Measurements from ENCODE around the gene GRM7. TPM values are rescaled to one million over a fixed set of nuclear protein-coding genes. Genes with fewer than 3 reads are reported as not detected.

The GRM7 gene
- polyA plus RNA-seq, 1 donor from 2014 or later: 23.8 TPM

DNA sequence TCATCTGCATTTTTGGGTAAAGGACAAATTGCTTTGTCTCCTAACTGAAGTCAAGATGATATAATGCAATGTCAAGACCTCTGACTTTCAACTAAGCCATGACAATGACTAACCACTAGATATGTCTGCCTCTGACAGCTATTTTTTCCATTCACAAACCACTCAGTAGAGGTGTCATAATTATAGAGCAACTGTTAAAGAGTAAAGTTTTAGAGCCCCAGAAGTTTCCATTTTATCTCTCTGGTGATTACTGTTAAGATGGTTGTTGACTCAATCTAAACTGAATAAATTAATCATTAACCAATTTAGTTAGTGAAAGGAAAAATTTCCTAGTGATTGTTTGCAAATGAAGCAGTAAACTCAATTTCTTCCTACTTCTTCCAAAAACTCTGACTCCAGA is 779.9 kb downstream of the GRM7 start:
- Histone ChIP-seq H3K27ac (ENCODE audit: low read length) (no peak overlapping the region), H3K9me3 (ENCODE audit: low read length) (no peaks in the 10 kb centered on the region), H3K4me3 (ENCODE audit: low read length) (no peak overlapping the region), H3K79me2 (replicated peaks; ENCODE audit: insufficient read depth, low read length) (no peaks in the 10 kb centered on the region), H3K36me3 (ENCODE audit: insufficient read depth, low read length) (no peaks in the 10 kb centered on the region), H3F3A (ENCODE audit: insufficient read depth, low read length, poor library complexity, severe bottlenecking) (no peaks in the 10 kb centered on the region), H3K27me3 (ENCODE audit: insufficient read depth, low read depth, low read length) (no peaks in the 10 kb centered on the region), H3K9ac (ENCODE audit: low read length) (no peak overlapping the region), H4K20me1 (ENCODE audit: insufficient read depth) (no peaks in the 10 kb centered on the region), H2AFZ (ENCODE audit: low read depth, low read length) (no peak overlapping the region), H3K9me2 (ENCODE audit: insufficient read depth, low read length) (no peaks in the 10 kb centered on the region), H3K4me2 (ENCODE audit: low read length) (no peak overlapping the region)
- TF ChIP-seq RAD21 (conservative IDR thresholded peaks at IDR 0.05): no peak
- TF ChIP-seq POLR2AphosphoS5 (IDR thresholded peaks at IDR 0.05): no peak
- TF ChIP-seq, protein P1, sequence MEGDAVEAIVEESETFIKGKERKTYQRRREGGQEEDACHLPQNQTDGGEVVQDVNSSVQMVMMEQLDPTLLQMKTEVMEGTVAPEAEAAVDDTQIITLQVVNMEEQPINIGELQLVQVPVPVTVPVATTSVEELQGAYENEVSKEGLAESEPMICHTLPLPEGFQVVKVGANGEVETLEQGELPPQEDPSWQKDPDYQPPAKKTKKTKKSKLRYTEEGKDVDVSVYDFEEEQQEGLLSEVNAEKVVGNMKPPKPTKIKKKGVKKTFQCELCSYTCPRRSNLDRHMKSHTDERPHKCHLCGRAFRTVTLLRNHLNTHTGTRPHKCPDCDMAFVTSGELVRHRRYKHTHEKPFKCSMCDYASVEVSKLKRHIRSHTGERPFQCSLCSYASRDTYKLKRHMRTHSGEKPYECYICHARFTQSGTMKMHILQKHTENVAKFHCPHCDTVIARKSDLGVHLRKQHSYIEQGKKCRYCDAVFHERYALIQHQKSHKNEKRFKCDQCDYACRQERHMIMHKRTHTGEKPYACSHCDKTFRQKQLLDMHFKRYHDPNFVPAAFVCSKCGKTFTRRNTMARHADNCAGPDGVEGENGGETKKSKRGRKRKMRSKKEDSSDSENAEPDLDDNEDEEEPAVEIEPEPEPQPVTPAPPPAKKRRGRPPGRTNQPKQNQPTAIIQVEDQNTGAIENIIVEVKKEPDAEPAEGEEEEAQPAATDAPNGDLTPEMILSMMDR (IDR thresholded peaks at IDR 0.05; ENCODE audit: poor library complexity, severe bottlenecking): no peak
- no peak for TF ChIP-seq SMC3 (conservative IDR thresholded peaks at IDR 0.05; ENCODE audit: poor library complexity)
- TF ChIP-seq, protein P2, sequence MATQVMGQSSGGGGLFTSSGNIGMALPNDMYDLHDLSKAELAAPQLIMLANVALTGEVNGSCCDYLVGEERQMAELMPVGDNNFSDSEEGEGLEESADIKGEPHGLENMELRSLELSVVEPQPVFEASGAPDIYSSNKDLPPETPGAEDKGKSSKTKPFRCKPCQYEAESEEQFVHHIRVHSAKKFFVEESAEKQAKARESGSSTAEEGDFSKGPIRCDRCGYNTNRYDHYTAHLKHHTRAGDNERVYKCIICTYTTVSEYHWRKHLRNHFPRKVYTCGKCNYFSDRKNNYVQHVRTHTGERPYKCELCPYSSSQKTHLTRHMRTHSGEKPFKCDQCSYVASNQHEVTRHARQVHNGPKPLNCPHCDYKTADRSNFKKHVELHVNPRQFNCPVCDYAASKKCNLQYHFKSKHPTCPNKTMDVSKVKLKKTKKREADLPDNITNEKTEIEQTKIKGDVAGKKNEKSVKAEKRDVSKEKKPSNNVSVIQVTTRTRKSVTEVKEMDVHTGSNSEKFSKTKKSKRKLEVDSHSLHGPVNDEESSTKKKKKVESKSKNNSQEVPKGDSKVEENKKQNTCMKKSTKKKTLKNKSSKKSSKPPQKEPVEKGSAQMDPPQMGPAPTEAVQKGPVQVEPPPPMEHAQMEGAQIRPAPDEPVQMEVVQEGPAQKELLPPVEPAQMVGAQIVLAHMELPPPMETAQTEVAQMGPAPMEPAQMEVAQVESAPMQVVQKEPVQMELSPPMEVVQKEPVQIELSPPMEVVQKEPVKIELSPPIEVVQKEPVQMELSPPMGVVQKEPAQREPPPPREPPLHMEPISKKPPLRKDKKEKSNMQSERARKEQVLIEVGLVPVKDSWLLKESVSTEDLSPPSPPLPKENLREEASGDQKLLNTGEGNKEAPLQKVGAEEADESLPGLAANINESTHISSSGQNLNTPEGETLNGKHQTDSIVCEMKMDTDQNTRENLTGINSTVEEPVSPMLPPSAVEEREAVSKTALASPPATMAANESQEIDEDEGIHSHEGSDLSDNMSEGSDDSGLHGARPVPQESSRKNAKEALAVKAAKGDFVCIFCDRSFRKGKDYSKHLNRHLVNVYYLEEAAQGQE (IDR thresholded peaks at IDR 0.05; ENCODE audit: borderline replicate concordance): no peak
- TF ChIP-seq MXI1 (conservative IDR thresholded peaks at IDR 0.05; ENCODE audit: poor library complexity, severe bottlenecking): no peak
- TF ChIP-seq TAF1 (IDR thresholded peaks at IDR 0.05; ENCODE audit: low read depth): no peak

DNA sequence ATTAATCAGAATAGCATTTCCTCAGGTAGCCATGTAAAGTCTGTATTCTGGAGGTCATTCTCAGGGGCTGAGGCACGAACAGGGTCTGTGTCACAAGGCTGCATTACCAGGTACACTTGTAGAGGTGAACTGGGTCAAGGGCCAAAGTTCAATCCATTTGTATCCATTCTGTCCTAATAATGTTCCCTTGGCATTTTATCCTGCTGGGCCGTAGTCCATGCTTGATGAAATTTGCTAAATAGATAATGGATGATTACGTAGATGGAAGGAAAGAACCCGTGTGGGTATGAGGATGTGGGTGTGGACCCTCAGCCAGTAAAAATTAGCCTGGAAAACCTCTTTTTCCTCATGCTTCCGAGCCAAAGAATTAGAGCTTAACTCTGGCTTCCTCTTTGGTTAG is 785.9 kb downstream of the GRM7 start:
- no peak overlapping the region for H3K9ac ChIP-seq (ENCODE audit: low read length)
- no peaks in the 10 kb centered on the region for H3K79me2 ChIP-seq (replicated peaks; ENCODE audit: insufficient read depth, low read length)
- H3F3A ChIP-seq (ENCODE audit: insufficient read depth, low read length, poor library complexity, severe bottlenecking): no peaks in the 10 kb centered on the region
- H3K9me3 ChIP-seq (ENCODE audit: low read length): no peaks in the 10 kb centered on the region
- no peaks in the 10 kb centered on the region for H3K9me2 ChIP-seq (ENCODE audit: insufficient read depth, low read length)
- H3K36me3 ChIP-seq (ENCODE audit: insufficient read depth, low read length): no peaks in the 10 kb centered on the region
- H2AFZ ChIP-seq (ENCODE audit: low read depth, low read length): no peak overlapping the region
- H4K20me1 ChIP-seq (ENCODE audit: insufficient read depth): no peaks in the 10 kb centered on the region
- TF ChIP-seq RAD21 (conservative IDR thresholded peaks at IDR 0.05): no peak
- TF ChIP-seq, protein P1 (IDR thresholded peaks at IDR 0.05; ENCODE audit: poor library complexity, severe bottlenecking): no peak
- no peak for TF ChIP-seq TAF1 (IDR thresholded peaks at IDR 0.05; ENCODE audit: low read depth)
- TF ChIP-seq EP300 (conservative IDR thresholded peaks at IDR 0.05; ENCODE audit: poor library complexity, severe bottlenecking): no peak
- no peak overlapping the region for H3K4me3 ChIP-seq (ENCODE audit: low read length)
- no peak overlapping the region for H3K27ac ChIP-seq (ENCODE audit: low read length)
- H3K4me2 ChIP-seq (ENCODE audit: low read length): no peak overlapping the region
- H3K27me3 ChIP-seq (ENCODE audit: insufficient read depth, low read depth, low read length): no peaks in the 10 kb centered on the region
